ENCODE measurements around the gene ARHGAP10.

The ARHGAP10 gene

GRCh38 chr4:148044912-148045352 is 313.0 kb downstream of the ARHGAP10 start:
- no peak for DNase-seq

- no peak for DNase-seq
Measured at GRCh38 chr4:148048598-148048997, 316.7 kb downstream of the ARHGAP10 start.

- no peak for DNase-seq
Measured at GRCh38 chr4:148051403-148051802, 319.5 kb downstream of the ARHGAP10 start.

- no peak for DNase-seq
Measured at GRCh38 chr4:148052448-148052847, 320.6 kb downstream of the ARHGAP10 start.

- DNase-seq, result no peak
Measured at GRCh38 chr4:148053298-148054003, 321.6 kb downstream of the ARHGAP10 start.

GRCh38 chr4:148054275-148054674 is 322.4 kb downstream of the ARHGAP10 start:
- no peak for DNase-seq

GRCh38 chr4:148055844-148056243 is 324.0 kb downstream of the ARHGAP10 start:
- DNase-seq, result no peak

- peak; percentile 57 for DNase-seq
Measured at GRCh38 chr4:148056879-148057278, 325.0 kb downstream of the ARHGAP10 start.

GRCh38 chr4:148057516-148057915 is 325.6 kb downstream of the ARHGAP10 start:
- DNase-seq, result no peak

- no peak for DNase-seq
Measured at GRCh38 chr4:148057984-148058859, 326.3 kb downstream of the ARHGAP10 start.

GRCh38 chr4:148059617-148060180 is 327.8 kb downstream of the ARHGAP10 start:
- DNase-seq, result no peak

- DNase-seq, result no peak
Measured at GRCh38 chr4:148060264-148061140, 328.6 kb downstream of the ARHGAP10 start.

GRCh38 chr4:148061141-148061481 is 329.2 kb downstream of the ARHGAP10 start:
- DNase-seq, result peak; percentile 21

- DNase-seq, result peak; percentile 76
Measured at GRCh38 chr4:148061795-148062194, 329.9 kb downstream of the ARHGAP10 start.

- no peak for DNase-seq
Measured at GRCh38 chr4:148062301-148062950, 330.5 kb downstream of the ARHGAP10 start.

GRCh38 chr4:148064451-148064850 is 332.6 kb downstream of the ARHGAP10 start:
- no peak for DNase-seq

GRCh38 chr4:148065075-148065474 is 333.2 kb downstream of the ARHGAP10 start:
- no peak for DNase-seq

- DNase-seq, result no peak
Measured at GRCh38 chr4:148067301-148067916, 335.5 kb downstream of the ARHGAP10 start.

GRCh38 chr4:148068065-148068911 is 336.4 kb downstream of the ARHGAP10 start:
- DNase-seq, result no peak

GRCh38 chr4:148069086-148069894 is 337.4 kb downstream of the ARHGAP10 start:
- DNase-seq, result no peak
